Measurements from ENCODE around the gene SSBP3. TPM values are rescaled to one million over a fixed set of nuclear protein-coding genes. Genes with fewer than 3 reads are reported as not detected.

SSBP3 gene
- total RNA-seq, 1 experiment from 2014 or later: 71.2 TPM

- no peak for DNase-seq (ENCODE audit: low spot score)
- in situ Hi-C loops (cut with HindIII; ENCODE audit: low sequenced_read_pairs): no loop called here
Observed at GRCh38 chr1:54302549-54302948, 103.6 kb downstream of the SSBP3 start.

- in situ Hi-C loops (cut with HindIII; ENCODE audit: low sequenced_read_pairs): no loop called here
- DNase-seq (ENCODE audit: low spot score): no peak
Observed at GRCh38 chr1:54301497-54301896, 104.7 kb downstream of the SSBP3 start.

GRCh38 chr1:54300401-54300800, 105.8 kb downstream of the SSBP3 start:
- peak; percentile 62 for DNase-seq (ENCODE audit: low spot score)
- in situ Hi-C loops (cut with HindIII; ENCODE audit: low sequenced_read_pairs): no loop called here

- DNase-seq (ENCODE audit: low spot score): no peak
- in situ Hi-C loops (cut with HindIII; ENCODE audit: low sequenced_read_pairs): no loop called here
Observed at GRCh38 chr1:54299037-54299436, 107.2 kb downstream of the SSBP3 start.

GRCh38 chr1:54298284-54299033, 107.7 kb downstream of the SSBP3 start:
- no peak for DNase-seq (ENCODE audit: low spot score)
- in situ Hi-C loops (cut with HindIII; ENCODE audit: low sequenced_read_pairs): no loop called here

GRCh38 chr1:54297596-54298283, 108.5 kb downstream of the SSBP3 start:
- in situ Hi-C loops (cut with HindIII; ENCODE audit: low sequenced_read_pairs): no loop called here
- DNase-seq (ENCODE audit: low spot score): no peak

- DNase-seq (ENCODE audit: low spot score): no peak
- in situ Hi-C loops (cut with HindIII; ENCODE audit: low sequenced_read_pairs): no loop called here
Observed at GRCh38 chr1:54296666-54297065, 109.5 kb downstream of the SSBP3 start.

- in situ Hi-C loops (cut with HindIII; ENCODE audit: low sequenced_read_pairs): no loop called here
- no peak for DNase-seq (ENCODE audit: low spot score)
Observed at GRCh38 chr1:54294887-54295286, 111.3 kb downstream of the SSBP3 start.

GRCh38 chr1:54292002-54292911, 113.9 kb downstream of the SSBP3 start:
- in situ Hi-C loops (cut with HindIII; ENCODE audit: low sequenced_read_pairs): no loop called here

GRCh38 chr1:54291276-54292001, 114.8 kb downstream of the SSBP3 start:
- in situ Hi-C loops (cut with HindIII; ENCODE audit: low sequenced_read_pairs): no loop called here
- DNase-seq (ENCODE audit: low spot score): no peak

More at GRCh38 chr1:54292002-54292911, 113.9 kb downstream of the SSBP3 start:
- no peak for DNase-seq (ENCODE audit: low spot score)

- DNase-seq (ENCODE audit: low spot score): peak; percentile 73
Observed at GRCh38 chr1:54290506-54291184, 115.5 kb downstream of the SSBP3 start.

GRCh38 chr1:54289712-54290233, 116.4 kb downstream of the SSBP3 start:
- DNase-seq (ENCODE audit: low spot score): no peak
- in situ Hi-C loops (cut with HindIII; ENCODE audit: low sequenced_read_pairs): no loop called here

More at GRCh38 chr1:54290506-54291184, 115.5 kb downstream of the SSBP3 start:
- in situ Hi-C loops (cut with HindIII; ENCODE audit: low sequenced_read_pairs): no loop called here

- DNase-seq (ENCODE audit: low spot score): no peak
- in situ Hi-C loops (cut with HindIII; ENCODE audit: low sequenced_read_pairs): no loop called here
Observed at GRCh38 chr1:54287801-54288211, 118.4 kb downstream of the SSBP3 start.

- DNase-seq (ENCODE audit: low spot score): peak; percentile 52
- in situ Hi-C loops (cut with HindIII; ENCODE audit: low sequenced_read_pairs): no loop called here
Observed at GRCh38 chr1:54287176-54287650, 119.0 kb downstream of the SSBP3 start.

- DNase-seq (ENCODE audit: low spot score): no peak
- in situ Hi-C loops (cut with HindIII; ENCODE audit: low sequenced_read_pairs): no loop called here
Observed at GRCh38 chr1:54285815-54286345, 120.3 kb downstream of the SSBP3 start.

- in situ Hi-C loops (cut with HindIII; ENCODE audit: low sequenced_read_pairs): no loop called here
Observed at GRCh38 chr1:54284781-54285529, 121.2 kb downstream of the SSBP3 start.

More at GRCh38 chr1:54284781-54285529, 121.2 kb downstream of the SSBP3 start:
- DNase-seq (ENCODE audit: low spot score): no peak

Data from G401 (cell line).